NOMO-1 treated with DMSO at 0.1 percent for 48 hours (cell line): ENCODE data around the gene MEX3A.
A peak's percentile ranks its signal among the peaks of the same experiment; 100 is the strongest.

Experiments
- DNase-seq: peaks from one replicate; lab custom pipeline; 2025; ENCODE audit not compliant: unreplicated experiment; lab: John Stamatoyannopoulos, UW

MEX3A gene

DNA sequence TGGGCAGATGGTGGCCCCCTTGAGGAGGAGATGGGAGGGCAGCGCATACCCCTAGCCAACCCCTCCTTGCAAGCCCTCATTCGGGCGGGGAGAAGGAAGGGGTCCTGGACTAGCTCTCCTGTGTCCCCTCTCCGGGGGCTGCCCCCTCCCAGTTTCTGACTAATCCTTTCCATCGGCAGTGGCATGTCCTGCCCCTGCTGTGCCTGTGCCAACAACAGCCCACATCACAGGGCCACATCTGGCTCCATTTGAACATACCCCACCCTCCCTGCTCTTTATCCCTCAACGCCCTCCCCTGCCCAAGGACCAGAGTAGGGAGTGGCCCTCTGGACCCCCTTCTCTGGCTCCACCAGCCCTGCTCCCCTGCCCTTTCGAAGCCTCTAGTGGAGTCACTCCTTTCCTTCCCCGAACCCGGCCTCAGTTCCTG is 21.3 kb upstream of the MEX3A start:
- no peak for DNase-seq

DNA sequence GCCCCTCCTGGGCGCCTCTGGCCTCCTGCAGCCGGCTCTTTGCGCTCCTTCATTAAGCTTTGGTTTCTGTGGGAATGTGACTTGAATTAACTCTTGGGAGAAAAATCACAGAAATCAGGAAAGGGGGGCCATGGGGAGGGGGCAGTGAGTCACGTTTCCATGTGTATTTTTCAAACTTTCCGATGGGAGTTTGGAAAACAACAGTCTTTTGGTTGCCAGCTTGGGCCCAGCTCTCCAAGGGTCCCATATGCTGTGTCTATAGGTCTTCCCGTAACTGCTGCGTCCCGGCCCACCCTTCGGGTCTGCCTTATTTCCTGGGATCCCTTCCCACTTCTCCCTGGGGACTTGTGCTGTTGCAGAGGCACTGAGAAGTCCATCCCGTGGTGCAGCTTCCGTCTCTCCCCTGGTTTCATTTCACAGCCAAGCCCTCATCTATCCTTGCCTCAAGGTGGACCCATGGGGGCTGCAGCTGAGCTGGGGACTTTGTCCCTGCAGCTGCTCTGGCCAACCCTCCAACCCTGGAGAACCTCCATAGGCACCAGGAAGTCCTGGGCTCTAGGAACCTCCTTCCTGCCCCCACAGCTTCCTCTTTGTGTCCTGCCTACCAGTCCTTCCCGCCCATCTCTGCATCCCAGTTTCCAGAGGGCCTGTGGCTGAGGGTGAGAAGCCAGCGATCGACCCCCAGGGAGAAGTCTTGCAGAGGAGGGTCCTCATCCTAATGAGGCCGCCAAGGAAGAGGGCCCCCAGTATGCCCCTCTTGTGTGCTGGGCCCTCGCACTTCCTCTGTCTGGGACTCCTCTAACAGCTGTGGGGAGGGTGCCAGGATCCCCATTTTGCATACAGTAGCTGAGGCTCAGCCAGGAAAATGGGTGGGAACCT is 20.6 kb upstream of the MEX3A start:
- peak; percentile 31 for DNase-seq

DNA sequence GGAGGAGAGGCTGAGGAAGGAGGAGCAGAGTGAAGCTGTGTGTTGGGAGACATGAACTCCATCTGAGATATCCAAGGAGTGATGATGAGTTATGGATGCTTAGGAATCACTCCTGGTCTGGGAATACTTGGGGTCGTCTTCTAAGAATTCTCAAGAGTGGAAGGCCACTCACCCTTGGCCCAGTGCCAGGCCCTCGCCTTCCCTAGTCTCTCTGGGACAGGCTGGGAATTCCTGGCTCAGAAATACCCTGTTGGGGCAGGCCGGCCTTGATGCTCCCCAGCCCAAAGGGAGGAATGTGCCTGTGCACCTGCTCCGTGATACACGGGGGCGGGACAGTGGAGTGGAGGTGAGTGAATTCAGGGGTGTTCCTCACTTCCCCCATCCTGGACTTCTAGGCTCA is 19.6 kb upstream of the MEX3A start:
- DNase-seq = no peak

DNA sequence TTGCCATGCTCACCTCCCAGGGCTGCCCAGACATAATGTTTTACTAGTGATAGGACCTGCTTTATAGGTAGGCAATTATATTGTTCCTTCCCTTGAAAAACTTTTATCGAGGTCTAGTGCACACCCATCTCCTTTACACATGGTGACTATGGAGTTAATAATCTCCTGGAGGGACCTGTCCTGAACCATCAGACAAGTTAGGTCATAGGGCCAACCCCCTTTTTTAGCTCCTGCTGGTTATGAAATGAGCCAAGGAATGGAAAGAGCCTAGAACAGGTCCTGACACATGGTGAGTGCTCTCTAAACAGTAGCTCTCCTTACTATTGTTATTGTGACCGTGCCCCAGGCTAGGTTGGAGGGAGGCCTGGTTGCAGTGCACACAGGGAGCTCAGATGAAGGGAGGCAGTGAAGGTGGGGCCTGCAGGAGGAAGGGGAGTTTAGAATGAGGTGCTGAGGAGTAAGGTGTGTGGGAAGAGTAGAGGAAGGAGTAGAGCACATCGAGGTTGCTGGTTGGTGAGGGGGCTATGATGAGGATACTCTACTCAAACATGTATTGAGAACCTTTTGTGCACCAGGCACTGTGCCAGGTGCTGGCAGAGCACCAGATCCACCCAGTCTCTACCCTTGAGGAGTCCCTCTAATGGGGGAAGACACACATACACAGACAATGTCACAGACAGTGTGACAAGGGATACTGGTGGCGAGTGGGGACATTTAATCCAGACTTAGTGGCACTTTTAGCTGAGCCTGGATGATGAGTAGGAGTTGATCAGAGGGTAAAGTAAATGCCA is 18.1 kb upstream of the MEX3A start:
- DNase-seq = no peak

DNA sequence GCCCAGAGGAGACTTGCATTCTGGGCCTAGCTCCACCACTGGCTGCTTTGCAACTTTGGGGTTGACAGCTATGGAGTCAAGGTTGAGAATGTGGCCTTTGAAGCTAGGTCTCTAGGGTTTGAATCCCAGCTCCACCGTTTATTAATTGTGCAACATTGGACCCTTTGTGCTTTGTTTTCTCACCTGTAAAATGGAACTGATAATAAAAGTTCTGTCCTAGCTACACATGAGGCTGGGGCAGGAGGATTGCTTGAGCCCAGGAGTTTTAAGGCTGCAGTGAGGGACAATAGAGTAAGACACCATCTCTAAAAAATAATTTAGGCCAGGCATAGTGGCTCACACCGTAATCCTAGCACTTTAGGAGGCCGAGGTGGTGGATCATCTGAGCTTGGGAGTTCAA is 17.0 kb upstream of the MEX3A start:
- no peak for DNase-seq

DNA sequence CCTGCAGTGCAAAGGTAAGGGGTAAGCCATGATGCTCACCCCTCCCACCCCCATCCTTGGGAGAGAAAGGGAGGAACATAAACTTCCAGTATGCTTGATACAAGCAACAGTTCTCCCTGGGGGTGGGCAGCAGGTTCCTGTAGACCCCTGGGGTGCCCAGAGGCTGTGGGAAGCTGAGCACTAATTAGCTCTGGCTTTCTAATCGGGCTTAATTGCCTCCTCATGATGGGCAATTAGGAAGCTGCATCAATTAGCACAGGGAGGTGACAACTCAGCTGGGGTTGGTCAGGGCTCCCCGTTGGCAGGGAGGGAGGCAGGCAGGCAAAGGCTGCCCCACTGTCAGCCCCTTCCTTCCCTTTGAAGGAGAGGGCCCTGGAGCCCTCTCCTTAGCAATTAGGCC is 16.5 kb upstream of the MEX3A start:
- DNase-seq = no peak

DNA sequence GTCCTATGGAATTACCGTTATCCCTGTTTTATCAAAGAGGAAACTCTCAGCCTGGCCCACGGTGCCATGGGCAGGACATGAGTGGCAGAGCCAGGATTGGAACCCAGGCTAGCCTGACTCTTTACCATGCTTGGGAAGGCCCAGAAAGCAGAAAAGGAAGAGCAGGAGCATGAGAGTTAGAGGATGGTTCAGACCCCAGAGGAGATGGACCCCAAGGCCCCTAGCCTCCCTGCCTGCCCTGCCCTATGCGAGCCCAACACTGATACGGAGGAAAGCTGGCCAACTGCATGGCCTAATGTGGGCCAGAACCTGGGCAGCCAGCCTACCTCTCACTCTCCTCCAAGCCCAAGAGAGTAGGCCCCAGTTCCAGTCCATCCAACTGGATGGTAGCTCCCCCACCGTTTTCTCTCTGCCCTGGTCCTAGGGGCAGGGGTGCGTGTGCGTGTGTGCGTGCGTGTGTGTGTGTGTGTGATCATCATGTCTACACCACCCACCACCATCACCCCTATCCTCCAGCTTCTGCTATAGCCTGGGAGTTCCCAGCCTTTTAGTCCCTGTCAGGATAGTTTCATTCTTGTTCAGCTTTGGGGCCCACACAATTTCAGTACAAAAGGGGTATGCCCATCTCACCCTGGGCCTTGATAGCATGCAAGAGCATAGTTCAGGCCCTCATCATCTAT is 15.4 kb upstream of the MEX3A start:
- DNase-seq = no peak

DNA sequence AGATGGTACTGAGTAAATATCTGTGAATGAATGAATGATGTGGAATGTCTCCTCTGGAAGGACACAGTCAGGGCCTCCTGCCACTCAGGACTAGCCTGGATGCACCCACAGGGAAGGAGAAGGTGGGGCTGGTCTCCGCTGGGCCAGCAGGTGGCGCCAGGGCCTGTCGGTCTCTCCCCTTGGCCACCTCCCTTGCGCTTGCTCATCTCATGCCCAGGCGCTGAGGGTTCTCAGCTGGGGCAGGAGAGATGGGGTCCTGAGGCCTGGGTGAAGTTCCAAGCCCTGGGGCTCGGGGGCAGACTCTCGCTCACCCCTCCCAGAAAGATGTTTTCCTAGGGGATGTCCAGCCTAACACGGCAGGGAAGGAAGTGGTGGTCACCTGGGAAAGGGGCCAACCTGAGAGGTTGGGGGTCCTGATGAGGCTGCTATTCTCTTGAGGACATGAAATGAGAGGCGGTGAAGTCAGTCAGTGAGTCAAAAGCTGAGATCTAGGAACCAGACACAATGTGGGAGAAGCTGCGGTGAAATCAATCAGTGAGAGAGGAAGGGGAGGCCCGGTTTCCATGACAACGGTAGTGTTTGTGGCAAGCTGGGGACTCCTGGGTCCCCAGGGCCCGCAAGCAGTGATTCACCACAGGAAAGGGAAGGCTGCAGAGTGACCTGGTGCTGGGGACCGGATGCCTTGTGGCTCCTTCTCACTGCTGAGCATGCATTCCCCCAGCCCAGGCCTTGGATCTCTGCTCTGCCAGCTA is 14.6 kb upstream of the MEX3A start:
- peak; percentile 94 for DNase-seq

DNA sequence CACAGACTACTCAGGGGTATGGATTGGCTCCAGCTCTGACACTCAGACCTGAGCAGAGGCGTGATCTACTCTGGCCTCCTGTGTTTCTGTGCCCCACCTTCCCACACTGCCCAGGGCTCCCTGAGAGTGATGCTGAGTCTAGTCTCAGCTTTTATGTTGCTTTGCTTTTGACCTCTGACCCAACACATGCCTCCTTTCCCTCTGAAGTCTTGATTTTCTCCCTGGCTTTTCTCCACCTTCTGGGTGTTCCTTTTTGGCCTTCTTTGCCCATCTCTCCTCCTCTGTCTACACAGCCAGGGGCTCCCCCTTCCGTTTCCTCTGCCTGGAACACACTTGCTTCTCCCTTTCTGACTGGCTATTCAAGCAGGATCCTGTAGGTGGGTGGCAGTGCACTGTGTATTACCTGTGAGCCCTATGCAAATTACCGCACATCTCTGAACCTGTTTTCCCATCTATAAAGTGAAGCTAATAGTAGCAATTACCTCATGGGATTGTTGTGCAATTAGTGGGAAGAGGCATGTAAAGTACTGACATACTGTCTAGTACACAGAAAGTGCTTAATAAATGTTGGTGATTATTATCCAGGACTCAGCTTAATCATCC is 13.7 kb upstream of the MEX3A start:
- no peak for DNase-seq

DNA sequence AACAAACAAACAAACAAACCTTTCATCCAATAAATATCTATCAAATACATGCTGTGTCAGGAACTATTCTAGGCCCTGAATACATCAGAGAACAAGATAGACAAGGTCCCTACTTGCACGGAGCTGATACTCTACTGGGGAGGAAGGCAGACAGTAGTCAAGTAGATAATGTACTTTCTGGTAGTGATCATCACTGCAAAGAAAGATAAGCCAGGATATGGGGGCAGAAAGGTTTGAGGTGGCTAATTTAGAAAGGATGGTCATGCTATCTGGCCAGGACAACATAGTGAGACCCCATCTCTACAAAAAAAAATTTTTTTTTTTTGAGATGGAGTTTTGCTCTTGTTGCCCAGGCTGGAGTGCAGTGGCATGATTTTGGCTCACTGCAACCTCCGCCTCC is 9.3 kb upstream of the MEX3A start:
- no peak for DNase-seq

DNA sequence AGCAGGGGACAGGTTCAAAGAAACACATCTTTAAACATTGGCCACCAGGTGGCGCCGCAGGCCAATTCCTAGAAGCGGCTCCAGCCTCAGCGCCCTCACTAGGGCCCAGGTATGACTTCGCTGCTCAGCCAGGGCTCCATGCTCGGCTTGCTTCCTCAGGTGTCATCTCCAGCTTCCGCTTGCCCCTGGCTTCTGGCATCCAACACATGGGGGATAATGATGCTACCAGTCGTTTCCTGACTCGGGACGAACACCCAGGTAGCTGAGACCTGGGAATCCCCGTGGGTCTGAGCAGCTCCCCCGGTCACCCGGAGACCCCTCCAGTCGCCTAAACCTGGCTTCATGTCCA is 8.5 kb upstream of the MEX3A start:
- peak; percentile 73 for DNase-seq

DNA sequence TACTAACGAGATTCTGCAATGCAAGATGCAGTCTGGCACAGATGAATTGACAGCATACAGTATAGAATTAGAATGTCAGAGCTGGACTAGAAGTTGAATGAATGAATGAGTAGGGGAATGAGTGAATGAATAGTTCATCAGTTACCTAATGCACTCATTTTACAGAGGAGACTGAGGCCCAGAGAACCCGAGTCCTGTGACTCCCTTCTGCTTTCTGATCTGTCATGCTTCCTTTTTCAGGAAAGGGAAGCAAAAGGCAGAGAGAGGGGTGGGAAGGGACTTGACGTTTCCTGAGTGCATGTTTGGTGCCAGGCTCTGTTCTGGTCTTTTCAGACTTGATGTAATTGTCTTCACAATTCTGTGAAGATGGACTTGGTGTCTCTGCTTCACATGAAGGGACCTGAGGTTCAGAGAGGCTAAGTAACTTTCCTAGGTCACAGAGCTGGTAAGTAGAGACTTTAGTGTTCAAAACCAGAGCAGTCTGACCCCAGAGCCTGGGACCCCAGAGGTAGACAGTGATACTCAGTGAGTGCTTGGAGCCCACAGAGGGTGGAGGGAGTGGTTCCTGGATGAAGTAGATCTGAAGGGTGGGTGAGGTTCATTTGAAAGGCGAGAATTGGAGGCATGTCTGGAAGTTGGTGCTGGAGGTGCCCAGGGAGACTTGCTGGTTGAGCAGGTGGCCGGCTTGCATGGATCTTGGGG is 8.0 kb upstream of the MEX3A start:
- no peak for DNase-seq

DNA sequence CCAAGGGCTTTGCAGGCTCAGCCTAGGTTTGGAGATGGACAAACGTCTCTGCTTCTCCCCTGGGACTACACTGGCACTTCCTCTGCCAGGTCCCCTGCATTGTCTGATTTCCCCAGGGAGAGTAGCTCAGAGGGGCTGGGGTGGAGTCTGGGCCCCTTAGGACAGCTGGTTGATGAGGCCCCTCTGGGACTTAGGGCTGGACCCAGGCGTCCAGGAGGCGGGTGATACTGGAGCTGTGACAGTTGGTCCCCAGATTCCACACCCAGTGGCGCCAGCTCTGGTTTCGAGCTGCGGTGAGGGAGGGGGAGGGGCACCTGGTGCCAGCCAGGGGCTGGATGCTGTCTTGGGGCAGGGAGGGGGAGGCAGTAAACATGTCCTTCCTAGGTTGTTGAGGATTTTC is 7.4 kb upstream of the MEX3A start:
- DNase-seq = no peak

DNA sequence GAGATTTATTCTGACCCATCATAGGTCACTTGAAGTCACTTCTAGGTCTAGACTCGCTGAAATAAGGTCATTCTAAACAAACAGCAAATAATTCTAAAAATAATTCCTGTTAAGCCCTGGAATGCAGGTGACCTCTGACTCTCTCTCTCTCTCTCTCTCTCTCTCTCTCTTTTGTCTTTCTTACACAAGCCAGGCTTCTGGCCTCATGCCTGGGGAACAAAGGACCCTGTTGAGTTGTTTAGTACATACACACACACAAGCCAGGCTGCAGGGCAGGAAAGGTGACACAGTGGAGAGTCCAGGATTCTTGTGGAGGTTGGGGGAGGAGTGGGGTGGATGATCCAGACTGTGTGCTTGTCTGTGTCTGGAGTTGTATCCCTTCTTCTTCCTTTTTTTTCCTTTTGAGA is 4.0 kb upstream of the MEX3A start:
- no peak for DNase-seq

DNA sequence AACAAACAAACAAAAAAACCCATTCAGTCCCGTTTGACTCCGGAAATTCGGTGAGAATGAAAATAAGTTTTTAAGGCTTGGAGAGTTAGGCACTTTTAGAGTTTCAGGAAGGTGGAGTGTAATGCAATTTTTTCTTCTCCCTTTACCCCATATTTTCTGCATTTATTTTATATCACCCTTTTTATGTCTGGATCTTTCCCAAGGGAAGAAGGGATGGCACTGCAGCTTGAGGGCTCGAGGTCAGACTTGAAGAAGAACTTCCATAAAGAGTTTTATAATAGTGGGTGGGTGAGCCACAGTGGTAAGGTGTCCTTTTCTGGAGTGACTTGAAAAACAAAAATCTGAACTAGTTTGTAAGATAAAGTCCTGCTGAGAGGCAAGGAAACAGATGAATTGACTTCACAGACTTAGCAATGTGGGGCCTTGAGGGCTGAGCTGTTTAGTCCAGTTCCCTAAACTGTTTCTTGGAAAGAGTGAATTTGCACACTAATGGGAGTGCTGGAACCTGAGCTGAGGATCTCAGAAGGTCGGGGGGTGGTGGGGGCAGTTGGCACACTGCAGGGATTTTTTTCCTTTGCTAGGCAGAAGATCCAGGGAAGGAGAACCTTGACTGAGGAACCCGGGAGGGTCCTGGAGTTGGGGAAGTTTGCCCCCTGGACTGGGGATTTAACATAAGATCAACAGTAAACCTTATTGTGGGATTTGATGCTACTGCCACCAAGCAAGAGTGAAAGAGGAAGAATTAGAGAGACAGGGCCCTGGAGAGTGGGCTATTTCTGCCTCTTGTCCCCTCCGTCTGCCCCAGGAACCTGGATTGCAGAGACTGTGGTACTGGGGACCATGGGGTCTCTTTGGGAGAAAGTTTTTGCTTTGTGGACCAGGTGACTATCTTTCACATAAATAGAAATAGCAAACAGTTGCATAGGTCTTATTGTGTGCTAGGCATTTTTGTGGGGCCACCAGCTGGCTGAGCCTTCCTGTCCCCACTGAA is 1.8 kb upstream of the MEX3A start:
- no peak for DNase-seq

DNA sequence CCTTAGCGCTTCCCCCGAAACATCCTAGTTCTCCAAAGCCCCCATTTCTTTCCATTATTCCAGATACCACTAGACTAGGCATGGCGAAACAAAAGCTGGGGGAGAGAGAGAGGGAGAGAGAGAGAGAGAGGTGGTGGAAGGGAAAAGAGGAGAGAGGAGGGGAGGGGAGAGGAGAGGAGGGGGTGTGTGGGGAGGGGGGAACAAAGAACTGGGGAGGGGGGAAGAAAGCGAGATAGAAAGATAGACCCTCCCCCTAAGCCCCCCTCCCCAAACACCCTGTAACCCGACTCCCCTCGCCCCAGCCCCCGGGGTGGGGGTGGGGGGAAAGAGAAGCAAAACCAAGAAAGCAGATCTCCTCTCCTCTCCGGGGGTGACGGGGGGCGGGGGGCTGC is 352 bp downstream of the MEX3A start:
- no peak for DNase-seq

DNA sequence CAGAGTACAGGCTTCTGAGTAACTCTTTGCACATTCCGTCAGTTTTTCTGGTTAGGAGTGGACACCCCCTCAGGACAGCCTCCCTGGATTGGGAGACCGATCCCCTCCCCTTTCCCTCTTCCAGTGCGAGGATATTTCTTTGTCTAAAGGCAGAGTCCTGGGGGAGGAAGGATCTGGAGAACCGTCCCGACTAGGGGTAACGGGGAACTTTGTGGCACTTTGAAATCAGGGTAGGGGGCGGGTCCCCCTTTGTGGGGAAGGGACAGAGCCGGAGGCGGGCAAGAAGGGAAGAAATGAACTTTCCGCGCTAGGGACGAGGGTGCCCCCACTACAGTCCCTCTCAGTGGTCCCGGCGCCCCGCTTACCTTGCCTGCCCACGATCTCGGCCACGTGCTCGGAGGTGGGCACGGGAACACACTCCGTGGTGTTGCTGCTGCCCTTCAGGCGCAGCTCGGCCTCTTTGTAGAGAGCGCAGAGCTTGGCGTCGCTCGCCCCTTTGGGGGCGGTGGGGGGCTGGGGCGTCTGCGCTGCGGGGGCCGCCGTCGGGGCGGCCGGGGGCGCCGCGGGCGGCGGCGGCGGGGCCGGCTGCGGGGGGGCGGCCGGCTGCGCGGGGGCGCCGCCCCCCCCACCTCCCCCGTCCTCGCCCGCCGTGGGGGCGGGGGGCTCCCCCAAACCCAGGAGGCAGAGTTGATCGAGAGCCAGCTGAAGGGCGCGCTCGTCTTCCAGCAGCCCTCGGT is 917 bp downstream of the MEX3A start:
- no peak for DNase-seq

DNA sequence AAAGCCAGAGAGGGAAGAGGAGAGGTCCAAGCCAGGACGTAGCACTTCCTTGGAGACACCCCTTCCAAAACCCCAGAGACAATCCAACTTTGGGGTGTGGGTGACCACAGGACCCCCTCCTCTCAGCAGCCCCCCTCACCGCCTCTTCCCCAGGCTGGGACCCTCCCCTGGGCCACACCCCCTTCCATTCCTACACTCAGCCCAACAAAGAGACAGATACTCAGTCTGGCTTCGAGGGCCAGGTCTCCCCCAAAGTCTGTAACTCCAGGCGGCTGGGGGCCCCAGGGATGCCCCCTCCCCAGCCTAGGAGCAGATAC is 1.4 kb downstream of the MEX3A start:
- DNase-seq = no peak
